GM23338 (cell line): ENCODE measurements around the gene TM2D1. TPM values are rescaled to one million over a fixed set of nuclear protein-coding genes. Genes with fewer than 3 reads are reported as not detected.

Source experiments
- ATAC-seq: fragments of 200-7000 bp; cut with Tn5 transposase; 3 replicates; pipeline ENCODE4 v1.9.1; 2020
- DNase-seq: peaks from one replicate; pipeline ENCODE4 v3.0.0-alpha.2; 2015; ENCODE audit warnings: low spot score
- H2AFZ ChIP-seq: fragments of 200-600 bp; sonication (generic); 2 replicates; pipeline ENCODE4 v1.8.0; 2016; ENCODE audit warnings: antibody characterized with exemption, mild to moderate bottlenecking, moderate library complexity
- H3F3A ChIP-seq: fragments of 200-600 bp; sonication (generic); replicated peaks from 2 replicates; pipeline ENCODE4 v1.8.0; 2017; ENCODE audit warnings: antibody characterized with exemption, mixed run types, low read depth
- H3K27ac ChIP-seq: fragments of 200-600 bp; sonication (generic); 2 replicates; pipeline ENCODE4 v1.6.1; 2016; ENCODE audit warnings: low read depth
- H3K27me3 ChIP-seq: fragments of 200-600 bp; sonication (generic); 2 replicates; pipeline ENCODE4 v1.8.0; 2016; ENCODE audit warnings: mild to moderate bottlenecking, mixed run types, moderate library complexity; ENCODE audit not compliant: insufficient read depth
- H3K36me3 ChIP-seq: fragments of 200-600 bp; sonication (generic); 2 replicates; pipeline ENCODE4 v1.8.0; 2016; ENCODE audit warnings: mild to moderate bottlenecking; ENCODE audit not compliant: insufficient read depth
- H3K4me1 ChIP-seq: fragments of 200-600 bp; sonication (generic); 2 replicates; pipeline ENCODE4 v1.8.0; 2016; ENCODE audit warnings: mild to moderate bottlenecking, moderate library complexity; ENCODE audit not compliant: insufficient read depth
- H3K4me2 ChIP-seq: fragments of 200-600 bp; sonication (generic); 2 replicates; pipeline ENCODE4 v1.7.1; 2017; ENCODE audit warnings: mixed run types
- H3K4me3 ChIP-seq: fragments of 200-600 bp; sonication (generic); 2 replicates; pipeline ENCODE4 v1.6.1; 2016; ENCODE audit warnings: mixed run types
- H3K79me2 ChIP-seq: fragments of 200-600 bp; sonication (generic); replicated peaks from 2 replicates; pipeline ENCODE4 v1.8.0; 2017; ENCODE audit warnings: mild to moderate bottlenecking; ENCODE audit not compliant: insufficient read depth
- H3K9me2 ChIP-seq: fragments of 200-600 bp; sonication (generic); 2 replicates; pipeline ENCODE4 v1.8.0; 2017; ENCODE audit not compliant: insufficient read depth
- H4K20me1 ChIP-seq: fragments of 200-600 bp; sonication (generic); replicated peaks from 2 replicates; pipeline ENCODE4 v1.8.0; 2017; ENCODE audit warnings: mild to moderate bottlenecking; ENCODE audit not compliant: insufficient read depth
- H3K27ac Mint-ChIP-seq: 2 replicates; pipeline ENCODE4 v1.8.0; 2020; ENCODE audit warnings: inconsistent platforms, mild to moderate bottlenecking, moderate library complexity, mixed read lengths
- H3K27me3 Mint-ChIP-seq: 3 replicates; pipeline ENCODE4 v1.8.0; 2022; ENCODE audit warnings: low read depth, mild to moderate bottlenecking, moderate library complexity, mixed read lengths, inconsistent platforms; ENCODE audit not compliant: insufficient read depth, poor library complexity
- H3K36me3 Mint-ChIP-seq: 3 replicates; pipeline ENCODE4 v1.8.0; 2021; ENCODE audit warnings: low read depth, mild to moderate bottlenecking, inconsistent platforms, moderate library complexity, mixed read lengths
- H3K4me1 Mint-ChIP-seq: 3 replicates; pipeline ENCODE4 v1.8.0; 2020; ENCODE audit warnings: mild to moderate bottlenecking, inconsistent platforms, mixed read lengths
- H3K4me3 Mint-ChIP-seq: 3 replicates; pipeline ENCODE4 v1.8.0; 2021; ENCODE audit warnings: moderate library complexity, mild to moderate bottlenecking, inconsistent platforms, mixed read lengths
- H3K9me3 Mint-ChIP-seq: 3 replicates; pipeline ENCODE4 v1.8.0; 2020; ENCODE audit warnings: moderate library complexity, mild to moderate bottlenecking, inconsistent platforms, mixed read lengths
- CREB1 ChIP-seq: fragments of 250-450 bp; sonication (Bioruptor Pico); IDR thresholded peaks from 2 replicates; pipeline ENCODE4 v1.5.0; 2020; ENCODE audit warnings: low read depth, mild to moderate bottlenecking, moderate library complexity
- EZH2 ChIP-seq: fragments of 200-600 bp; sonication (generic); IDR thresholded peaks from one replicate; pipeline ENCODE4 v1.8.0; 2017; ENCODE audit warnings: antibody characterized with exemption, mild to moderate bottlenecking, low read depth; ENCODE audit not compliant: unreplicated experiment
- EZH2phosphoT487 ChIP-seq: fragments of 200-600 bp; sonication (generic); IDR thresholded peaks from one replicate; pipeline ENCODE4 v1.8.1; 2018; ENCODE audit warnings: antibody characterized with exemption; ENCODE audit not compliant: unreplicated experiment
- JUNB ChIP-seq: IDR thresholded peaks from one replicate; pipeline ENCODE4 v1.6.1; 2016; ENCODE audit warnings: antibody characterized with exemption; ENCODE audit not compliant: unreplicated experiment
- NANOG ChIP-seq: IDR thresholded peaks from 2 replicates; pipeline ENCODE4 v1.6.1; 2016; ENCODE audit warnings: antibody characterized with exemption, borderline replicate concordance
- STAT1 ChIP-seq: IDR thresholded peaks from one replicate; pipeline ENCODE4 v1.6.1; 2016; ENCODE audit warnings: antibody characterized with exemption; ENCODE audit not compliant: unreplicated experiment
- ZNF114 ChIP-seq: fragments of 250-450 bp; sonication (Bioruptor Pico); IDR thresholded peaks from 2 replicates; pipeline ENCODE4 v1.5.0; 2020; ENCODE audit warnings: mild to moderate bottlenecking, moderate library complexity
- ZNF331 ChIP-seq: fragments of 250-450 bp; sonication (Bioruptor Pico); IDR thresholded peaks from 2 replicates; pipeline ENCODE4 v1.5.0; 2020; ENCODE audit warnings: low read depth, mild to moderate bottlenecking, moderate library complexity
- polyA plus RNA-seq: library from polyadenylated mRNA; unstranded; fragments of >200 nt; fragmentation: Nextera tagmentation; extraction: Ambion mirVana; gene quantifications from 2 replicates; pipeline ENCODE4 v1.2.1, GENCODE V29; 2016
- total RNA-seq: library from RNA; depleted of rRNA; stranded (reverse); fragments of >200 nt; shearing (Covaris generic); gene quantifications from 2 replicates; pipeline ENCODE4 v1.2.3, GENCODE V29; 2014
- TF ChIP-seq, protein P1 (sequence below): IDR thresholded peaks from one replicate; pipeline ENCODE4 v1.6.1; 2018; ENCODE audit warnings: antibody characterized with exemption; ENCODE audit not compliant: unreplicated experiment
- TF ChIP-seq, protein P2 (sequence below): IDR thresholded peaks from 2 replicates; pipeline ENCODE4 v1.6.1; 2016; ENCODE audit warnings: antibody characterized with exemption
- TF ChIP-seq, protein P3 (sequence below), 2 experiments: fragments of 200-600 bp in 1 of 2; sonication (generic) in 1 of 2; conservative IDR thresholded peaks; 2 replicates each; pipeline versions ENCODE4 v1.5.1 to v1.6.1; 2016 to 2017; ENCODE audit warnings: antibody characterized with exemption in 2 of 2, low read depth in 2 of 2, mild to moderate bottlenecking in 2 of 2, moderate library complexity in 1 of 2

The TM2D1 gene
- total and polyA plus RNA-seq, 2 experiments from 2014 or later, result 46.7 to 47.5 TPM

DNA sequence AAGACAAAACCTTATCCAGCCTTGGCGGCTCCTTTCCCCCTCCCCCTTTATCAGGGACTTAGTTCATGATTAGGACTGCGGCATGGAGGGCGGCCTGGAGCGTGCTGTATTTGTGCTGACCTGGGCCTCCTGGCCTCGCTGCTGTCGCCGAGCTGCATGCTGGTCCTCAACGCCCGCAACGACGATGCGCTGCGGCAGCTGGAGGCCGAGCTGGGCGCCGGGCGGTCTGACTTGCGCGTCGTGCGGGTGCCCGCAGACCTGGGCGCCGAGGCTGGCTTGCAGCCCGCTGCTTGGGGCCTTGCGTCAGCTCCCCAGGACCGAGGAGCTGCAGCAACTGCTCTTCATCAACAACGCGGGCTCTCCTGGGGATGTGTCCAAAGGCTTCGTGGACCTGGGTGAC, 70.9 kb downstream of the TM2D1 start (continued):
- TF ChIP-seq ZNF331 (no peak), EZH2 (no peak), ZNF114 (no peak), NANOG (no peak), STAT1 (no peak)
- TF ChIP-seq, protein P1, sequence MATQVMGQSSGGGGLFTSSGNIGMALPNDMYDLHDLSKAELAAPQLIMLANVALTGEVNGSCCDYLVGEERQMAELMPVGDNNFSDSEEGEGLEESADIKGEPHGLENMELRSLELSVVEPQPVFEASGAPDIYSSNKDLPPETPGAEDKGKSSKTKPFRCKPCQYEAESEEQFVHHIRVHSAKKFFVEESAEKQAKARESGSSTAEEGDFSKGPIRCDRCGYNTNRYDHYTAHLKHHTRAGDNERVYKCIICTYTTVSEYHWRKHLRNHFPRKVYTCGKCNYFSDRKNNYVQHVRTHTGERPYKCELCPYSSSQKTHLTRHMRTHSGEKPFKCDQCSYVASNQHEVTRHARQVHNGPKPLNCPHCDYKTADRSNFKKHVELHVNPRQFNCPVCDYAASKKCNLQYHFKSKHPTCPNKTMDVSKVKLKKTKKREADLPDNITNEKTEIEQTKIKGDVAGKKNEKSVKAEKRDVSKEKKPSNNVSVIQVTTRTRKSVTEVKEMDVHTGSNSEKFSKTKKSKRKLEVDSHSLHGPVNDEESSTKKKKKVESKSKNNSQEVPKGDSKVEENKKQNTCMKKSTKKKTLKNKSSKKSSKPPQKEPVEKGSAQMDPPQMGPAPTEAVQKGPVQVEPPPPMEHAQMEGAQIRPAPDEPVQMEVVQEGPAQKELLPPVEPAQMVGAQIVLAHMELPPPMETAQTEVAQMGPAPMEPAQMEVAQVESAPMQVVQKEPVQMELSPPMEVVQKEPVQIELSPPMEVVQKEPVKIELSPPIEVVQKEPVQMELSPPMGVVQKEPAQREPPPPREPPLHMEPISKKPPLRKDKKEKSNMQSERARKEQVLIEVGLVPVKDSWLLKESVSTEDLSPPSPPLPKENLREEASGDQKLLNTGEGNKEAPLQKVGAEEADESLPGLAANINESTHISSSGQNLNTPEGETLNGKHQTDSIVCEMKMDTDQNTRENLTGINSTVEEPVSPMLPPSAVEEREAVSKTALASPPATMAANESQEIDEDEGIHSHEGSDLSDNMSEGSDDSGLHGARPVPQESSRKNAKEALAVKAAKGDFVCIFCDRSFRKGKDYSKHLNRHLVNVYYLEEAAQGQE, result no peak
- TF ChIP-seq, protein P2, sequence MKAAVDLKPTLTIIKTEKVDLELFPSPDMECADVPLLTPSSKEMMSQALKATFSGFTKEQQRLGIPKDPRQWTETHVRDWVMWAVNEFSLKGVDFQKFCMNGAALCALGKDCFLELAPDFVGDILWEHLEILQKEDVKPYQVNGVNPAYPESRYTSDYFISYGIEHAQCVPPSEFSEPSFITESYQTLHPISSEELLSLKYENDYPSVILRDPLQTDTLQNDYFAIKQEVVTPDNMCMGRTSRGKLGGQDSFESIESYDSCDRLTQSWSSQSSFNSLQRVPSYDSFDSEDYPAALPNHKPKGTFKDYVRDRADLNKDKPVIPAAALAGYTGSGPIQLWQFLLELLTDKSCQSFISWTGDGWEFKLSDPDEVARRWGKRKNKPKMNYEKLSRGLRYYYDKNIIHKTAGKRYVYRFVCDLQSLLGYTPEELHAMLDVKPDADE, result no peak

DNA sequence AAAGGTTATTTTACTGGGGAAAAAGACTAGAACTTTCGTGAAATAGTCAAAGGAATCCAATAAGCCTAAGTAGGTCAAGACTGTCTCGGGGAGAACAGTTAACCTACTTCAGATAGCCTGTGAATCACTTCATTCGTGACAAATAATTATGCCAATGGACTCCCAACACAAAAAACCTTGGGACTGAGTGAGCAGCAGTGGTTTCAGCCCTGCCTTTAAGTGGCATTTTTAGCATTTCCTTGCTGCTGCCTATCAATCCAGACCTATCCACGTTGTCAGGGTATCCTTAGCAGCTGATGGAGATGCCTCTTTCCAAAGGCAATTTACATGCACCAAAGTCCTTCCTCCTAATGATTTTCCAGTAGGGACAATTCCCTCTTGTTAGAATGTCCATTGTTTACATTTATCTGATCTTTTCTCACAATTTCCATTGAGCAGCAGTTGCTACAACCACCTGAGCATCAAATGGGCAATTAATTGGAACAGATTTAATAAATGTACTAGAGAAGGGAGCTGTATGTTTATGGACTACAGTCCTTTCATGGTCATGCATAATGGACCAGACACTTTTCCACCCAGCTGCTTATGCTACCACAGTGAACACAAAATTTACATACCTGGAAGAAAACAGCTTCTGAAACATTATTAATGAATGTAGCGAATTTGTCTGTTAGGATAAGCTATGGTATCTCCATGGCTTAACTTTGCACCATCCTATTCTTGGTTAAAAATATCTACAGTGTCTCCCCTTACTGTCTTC, 75.8 kb downstream of the TM2D1 start:
- H3K27ac Mint-ChIP-seq, result no peak overlapping the region
- H3K9me3 Mint-ChIP-seq, result no peaks in the 10 kb centered on the region
- TF ChIP-seq, protein P3, sequence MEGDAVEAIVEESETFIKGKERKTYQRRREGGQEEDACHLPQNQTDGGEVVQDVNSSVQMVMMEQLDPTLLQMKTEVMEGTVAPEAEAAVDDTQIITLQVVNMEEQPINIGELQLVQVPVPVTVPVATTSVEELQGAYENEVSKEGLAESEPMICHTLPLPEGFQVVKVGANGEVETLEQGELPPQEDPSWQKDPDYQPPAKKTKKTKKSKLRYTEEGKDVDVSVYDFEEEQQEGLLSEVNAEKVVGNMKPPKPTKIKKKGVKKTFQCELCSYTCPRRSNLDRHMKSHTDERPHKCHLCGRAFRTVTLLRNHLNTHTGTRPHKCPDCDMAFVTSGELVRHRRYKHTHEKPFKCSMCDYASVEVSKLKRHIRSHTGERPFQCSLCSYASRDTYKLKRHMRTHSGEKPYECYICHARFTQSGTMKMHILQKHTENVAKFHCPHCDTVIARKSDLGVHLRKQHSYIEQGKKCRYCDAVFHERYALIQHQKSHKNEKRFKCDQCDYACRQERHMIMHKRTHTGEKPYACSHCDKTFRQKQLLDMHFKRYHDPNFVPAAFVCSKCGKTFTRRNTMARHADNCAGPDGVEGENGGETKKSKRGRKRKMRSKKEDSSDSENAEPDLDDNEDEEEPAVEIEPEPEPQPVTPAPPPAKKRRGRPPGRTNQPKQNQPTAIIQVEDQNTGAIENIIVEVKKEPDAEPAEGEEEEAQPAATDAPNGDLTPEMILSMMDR (conservative IDR thresholded peaks at IDR 0.05; ENCODE audit: low read depth in 2 of 2), result no peak
- TF ChIP-seq JUNB (no peak), ZNF114 (no peak), STAT1 (no peak), ZNF331 (no peak), EZH2phosphoT487 (no peak), CREB1 (CRISPR knock-in tag) (no peak)
- TF ChIP-seq, protein P2, result no peak

More for the DNA sequence above, 75.8 kb downstream of the TM2D1 start:
- Histone ChIP-seq H3K4me2 (no peak overlapping the region), H3K4me1 (no peaks in the 10 kb centered on the region), H3K27me3 (no peaks in the 10 kb centered on the region), H3K9me2 (no peaks in the 10 kb centered on the region), H2AFZ (no peak overlapping the region), H3K27ac (no peak overlapping the region), H3K79me2 (no peaks in the 10 kb centered on the region), H3K36me3 (no peaks in the 10 kb centered on the region), H3K4me3 (no peak overlapping the region), H3F3A (no peaks in the 10 kb centered on the region), H4K20me1 (no peaks in the 10 kb centered on the region)
- ATAC-seq, result no peak
- Mint-ChIP-seq H3K4me1 (no peaks in the 10 kb centered on the region), H3K27me3 (peaks cover 2% of the 10 kb centered on the region), H3K4me3 (no peak overlapping the region), H3K36me3 (no peaks in the 10 kb centered on the region)
- DNase-seq, result no peak
